ENCODE data around the gene CRACR2B.

- no peak for TF ChIP-seq CTCF (IDR thresholded peaks at IDR 0.05; ENCODE audit: insufficient read depth, low read length, poor library complexity, severe bottlenecking)
- no peak for TF ChIP-seq EZH2phosphoT487 (conservative IDR thresholded peaks at IDR 0.05; ENCODE audit: low read length)
Measured at GRCh38 chr11:863910-864827, 36.5 kb downstream of the CRACR2B start.
